Bronchial epithelial cell (primary cell): Measurements from ENCODE around the gene NEK8. TPM values are rescaled to one million over a fixed set of nuclear protein-coding genes. Genes with fewer than 3 reads are reported as not detected.

ENCODE experiments used
- DNase-seq: peaks from one replicate; pipeline ENCODE4 v3.0.0-alpha.2; 2010; ENCODE audit warnings: low read depth
- FAIRE-seq: peaks from 2 replicates; lab custom pipeline; 2011; peaks lifted over from hg19 to GRCh38; lab: Jason Lieb, UNC
- H3K27me3 ChIP-seq: 2 replicates; pipeline ENCODE4 v1.5.1; 2011; ENCODE audit warnings: low read length; ENCODE audit not compliant: control insufficient read depth, insufficient read depth
- H3K36me3 ChIP-seq: 2 replicates; pipeline ENCODE4 v1.5.1; 2011; ENCODE audit warnings: low read length; ENCODE audit not compliant: control insufficient read depth, insufficient read depth
- H3K4me3 ChIP-seq: 2 replicates; pipeline ENCODE4 v1.5.1; 2011; ENCODE audit warnings: mild to moderate bottlenecking, low read depth, low read length, control low read depth
- CTCF ChIP-seq: IDR thresholded peaks from 2 replicates; pipeline ENCODE4 v1.5.1; 2011; ENCODE audit warnings: mild to moderate bottlenecking, moderate library complexity, low read length, control low read depth, inconsistent platforms; ENCODE audit not compliant: insufficient read depth, severe bottlenecking
- total RNA-seq: library from RNA; depleted of rRNA; stranded (reverse); fragments of >200 nt; gene quantifications from 2 replicates; pipeline ENCODE4 v1.2.1, GENCODE V29; 2014

NEK8 gene
- total RNA-seq, 1 donor from 2014 or later: 3.2 TPM

- no peaks in the 10 kb centered on the region for H3K27me3 ChIP-seq
- DNase-seq: no peak
- H3K36me3 ChIP-seq: peaks cover 35% of the 10 kb centered on the region
- no peak for FAIRE-seq
- no peak overlapping the region for H3K4me3 ChIP-seq
- no peak for TF ChIP-seq CTCF
Observed at GRCh38 chr17:28747801-28748750, 19.5 kb downstream of the NEK8 start.

- no peak for DNase-seq
- Histone ChIP-seq H3K4me3 (no peak overlapping the region), H3K27me3 (no peaks in the 10 kb centered on the region), H3K36me3 (peaks cover 35% of the 10 kb centered on the region)
- FAIRE-seq: no peak
- no peak for TF ChIP-seq CTCF
Observed at GRCh38 chr17:28748852-28749515, 20.4 kb downstream of the NEK8 start.

- H3K36me3 ChIP-seq: peaks cover 35% of the 10 kb centered on the region
- no peak for DNase-seq
- no peak overlapping the region for H3K4me3 ChIP-seq
- no peaks in the 10 kb centered on the region for H3K27me3 ChIP-seq
- no peak for FAIRE-seq
- no peak for TF ChIP-seq CTCF
Observed at GRCh38 chr17:28749516-28750177, 21.1 kb downstream of the NEK8 start.

GRCh38 chr17:28750178-28751047 lies 21.8 kb downstream of the NEK8 start:
- Histone ChIP-seq H3K4me3 (no peak overlapping the region), H3K27me3 (no peaks in the 10 kb centered on the region), H3K36me3 (peaks cover 33% of the 10 kb centered on the region)
- peak; percentile 99 for TF ChIP-seq CTCF
- FAIRE-seq: no peak
- DNase-seq: peak; percentile 85

GRCh38 chr17:28751600-28752366 lies 23.2 kb downstream of the NEK8 start:
- peaks cover 31% of the 10 kb centered on the region for H3K36me3 ChIP-seq
- no peak for TF ChIP-seq CTCF
- FAIRE-seq: no peak

More at GRCh38 chr17:28751600-28752366, 23.2 kb downstream of the NEK8 start:
- no peak for DNase-seq
- no peaks in the 10 kb centered on the region for H3K27me3 ChIP-seq
- H3K4me3 ChIP-seq: no peak overlapping the region
